ENCODE measurements around the gene SMYD3.

DNA sequence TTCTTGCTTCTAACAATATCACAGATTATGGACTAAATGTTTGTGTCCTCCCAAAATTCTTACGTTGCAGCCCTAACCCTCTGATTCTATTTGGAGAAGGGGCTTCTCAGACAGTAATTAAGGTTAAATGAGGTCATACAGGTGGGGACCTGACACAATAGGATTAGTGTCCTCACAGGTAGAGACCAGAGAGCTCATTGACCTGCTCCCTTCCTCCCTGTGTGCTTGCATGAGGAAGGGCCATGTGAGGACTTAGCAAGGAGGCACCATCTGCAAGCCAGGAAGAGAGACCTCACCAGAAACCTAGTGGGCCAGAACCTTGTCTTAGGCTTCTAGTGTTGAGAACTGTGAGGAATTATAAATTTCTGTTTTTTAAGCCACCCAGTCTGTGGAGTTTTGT is 322.6 kb downstream of the SMYD3 start:
- TF ChIP-seq CTCF (IDR thresholded peaks at IDR 0.05; ENCODE audit: low read depth, low read length, poor library complexity, severe bottlenecking): no peak
- no peak for TF ChIP-seq EZH2phosphoT487 (IDR thresholded peaks at IDR 0.05; ENCODE audit: borderline replicate concordance, low read length)

Data from DOHH2 (cell line).